GM12891 (cell line): ENCODE results near the gene NXNL2.
A peak's percentile ranks its signal among the peaks of the same experiment; 100 is the strongest.

Experiments used
- DNase-seq: peaks from one replicate; pipeline ENCODE4 v3.0.0; 2011; ENCODE audit warnings: low spot score; ENCODE audit not compliant: insufficient read length
- FAIRE-seq: peaks from 2 replicates; lab custom pipeline; 2011; peaks lifted over from hg19 to GRCh38; lab: Jason Lieb, UNC
- PAX5 ChIP-seq: IDR thresholded peaks from 2 replicates; pipeline ENCODE4 v1.6.1; 2011; ENCODE audit warnings: low read length, moderate library complexity, mild to moderate bottlenecking; ENCODE audit not compliant: insufficient read depth, severe bottlenecking
- POLR2A ChIP-seq: IDR thresholded peaks from 2 replicates; pipeline ENCODE4 v1.6.1; 2011; ENCODE audit warnings: low read depth, low read length, control low read depth
- POLR2AphosphoS5 ChIP-seq: IDR thresholded peaks from 2 replicates; pipeline ENCODE4 v1.6.1; 2011; ENCODE audit warnings: low read depth, low read length, control low read depth
- POU2F2 ChIP-seq: IDR thresholded peaks from 2 replicates; pipeline ENCODE4 v1.6.1; 2011; ENCODE audit warnings: low read depth, mild to moderate bottlenecking, control low read depth, low read length, moderate library complexity
- SPI1 ChIP-seq: IDR thresholded peaks from 2 replicates; pipeline ENCODE4 v1.6.1; 2011; ENCODE audit warnings: low read depth, low read length, control low read depth
- TAF1 ChIP-seq: IDR thresholded peaks from 2 replicates; pipeline ENCODE4 v1.6.1; 2011; ENCODE audit warnings: low read depth, low read length, control low read depth

Gene NXNL2

DNA sequence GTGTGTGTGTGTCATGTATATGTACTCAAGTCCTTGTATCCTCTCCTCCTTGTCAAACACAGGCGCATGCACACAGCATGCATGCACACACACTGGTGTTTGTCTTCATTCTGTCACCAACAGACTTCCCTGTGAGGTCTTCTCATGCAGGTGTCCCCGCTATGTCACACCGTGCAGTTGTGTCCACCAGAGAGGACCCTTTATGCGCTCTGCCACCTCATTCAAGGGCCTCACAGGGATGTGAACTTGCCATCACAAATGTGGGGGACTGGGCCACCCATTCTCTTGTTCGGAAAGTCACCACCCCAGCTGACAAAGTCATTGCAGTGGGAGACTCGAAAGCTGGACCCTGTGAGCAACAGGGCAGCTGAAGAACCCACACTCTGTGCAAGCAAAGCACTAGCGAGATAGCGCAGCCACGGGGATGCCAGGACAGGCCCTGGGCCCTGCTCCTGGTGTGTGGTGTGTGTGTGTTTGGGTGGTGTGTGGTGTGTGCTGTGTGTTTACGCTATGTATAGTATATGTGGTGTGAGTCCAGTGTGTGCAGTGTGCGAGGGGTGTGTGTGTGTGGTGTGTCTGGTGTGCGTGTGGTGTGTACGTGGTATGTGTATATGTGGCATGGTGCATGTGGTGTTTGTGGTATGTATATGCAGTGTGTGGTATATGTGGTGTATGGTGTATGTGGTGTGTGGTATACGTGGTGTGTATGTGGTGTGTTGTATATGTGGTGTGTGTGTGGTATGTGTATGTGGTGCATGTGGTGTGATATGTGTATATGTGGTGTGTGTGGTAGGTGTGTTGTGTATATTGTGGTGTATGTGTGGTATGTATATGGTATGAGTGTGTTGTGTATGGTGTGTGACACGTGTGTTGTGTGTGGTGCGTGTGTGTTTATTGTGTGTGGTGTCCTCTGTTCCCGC is 30.9 kb upstream of the NXNL2 start:
- DNase-seq (no peak), FAIRE-seq (peak; percentile 74)
- TF ChIP-seq PAX5 (no peak), SPI1 (no peak)

DNA sequence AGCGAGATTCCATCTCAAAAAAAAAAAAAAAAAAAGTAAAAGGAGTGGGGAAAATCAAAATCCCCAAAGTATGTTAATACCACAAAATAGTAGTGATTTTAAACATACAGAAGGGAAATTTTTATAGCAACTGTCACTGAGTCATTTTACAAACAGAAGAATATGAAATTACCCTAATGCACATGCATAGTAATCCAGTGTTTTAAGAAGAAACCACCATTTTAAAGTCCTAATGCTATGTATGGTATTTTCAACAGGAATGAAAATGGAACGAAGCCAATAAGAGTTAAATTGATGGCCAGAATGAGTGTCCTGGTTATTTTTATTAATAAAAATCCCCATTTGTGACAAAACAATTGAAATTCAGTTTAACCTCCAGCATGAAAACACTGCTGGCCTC is 26.7 kb upstream of the NXNL2 start:
- no peak for DNase-seq
- TF ChIP-seq PAX5 (no peak), POU2F2 (no peak)
- FAIRE-seq, result no peak

DNA sequence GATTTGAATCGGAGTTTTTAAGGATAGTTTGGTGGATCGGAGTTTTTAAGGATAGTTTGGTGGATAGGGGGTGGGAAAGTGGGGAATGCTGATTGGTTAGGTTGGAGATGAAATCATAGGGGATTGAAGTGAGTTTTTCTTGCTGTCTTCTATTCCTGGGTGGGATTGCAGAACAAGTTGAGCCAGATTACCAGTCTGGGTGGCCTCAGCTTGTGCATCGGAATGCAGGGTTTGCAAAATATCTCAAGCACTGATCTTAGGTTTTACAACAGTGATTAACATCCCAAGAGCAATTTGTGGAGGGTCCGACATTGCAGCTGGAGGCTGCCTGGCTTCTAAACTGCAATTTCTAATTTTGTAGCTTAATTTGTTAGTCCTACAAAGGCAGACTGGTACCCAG is 23.1 kb upstream of the NXNL2 start:
- DNase-seq, result no peak
- TF ChIP-seq TAF1, result no peak
- no peak for TF ChIP-seq POLR2A
- no peak for TF ChIP-seq POU2F2
- no peak for TF ChIP-seq SPI1
- no peak for TF ChIP-seq POLR2AphosphoS5
- TF ChIP-seq PAX5, result no peak
- no peak for FAIRE-seq

DNA sequence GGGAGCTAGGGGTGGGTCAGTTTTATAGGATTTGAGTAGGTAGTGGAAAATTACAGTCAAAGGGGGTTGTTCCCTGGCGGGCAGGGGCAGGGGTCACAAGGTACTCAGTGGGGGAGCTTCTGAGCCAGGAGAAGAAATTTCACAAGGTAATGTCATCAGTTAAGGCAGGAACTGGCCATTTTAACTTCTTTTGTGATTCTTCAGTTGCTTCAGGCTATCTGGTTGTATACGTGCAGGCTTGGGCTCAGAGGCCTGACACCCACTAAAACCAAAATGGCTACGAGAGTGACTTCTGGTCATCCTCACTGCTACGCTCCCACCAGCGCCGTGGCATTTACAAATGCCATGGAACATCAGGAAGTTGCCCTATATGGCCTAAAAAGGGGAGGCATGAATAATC is 20.7 kb upstream of the NXNL2 start:
- TF ChIP-seq TAF1 (no peak), POLR2AphosphoS5 (no peak), SPI1 (no peak), POU2F2 (no peak)
- FAIRE-seq (no peak), DNase-seq (no peak)

- DNase-seq (no peak), FAIRE-seq (no peak)
Observed at GRCh38 chr9:88521308-88521707, 13.7 kb upstream of the NXNL2 start.

GRCh38 chr9:88522360-88522759 is 12.6 kb upstream of the NXNL2 start:
- no peak for FAIRE-seq
- TF ChIP-seq PAX5 (no peak), TAF1 (no peak), POU2F2 (no peak), SPI1 (no peak), POLR2AphosphoS5 (no peak), POLR2A (no peak)

More at GRCh38 chr9:88521308-88521707, 13.7 kb upstream of the NXNL2 start:
- TF ChIP-seq POLR2A (no peak), PAX5 (no peak), TAF1 (no peak), POLR2AphosphoS5 (no peak), POU2F2 (no peak), SPI1 (no peak)

DNA sequence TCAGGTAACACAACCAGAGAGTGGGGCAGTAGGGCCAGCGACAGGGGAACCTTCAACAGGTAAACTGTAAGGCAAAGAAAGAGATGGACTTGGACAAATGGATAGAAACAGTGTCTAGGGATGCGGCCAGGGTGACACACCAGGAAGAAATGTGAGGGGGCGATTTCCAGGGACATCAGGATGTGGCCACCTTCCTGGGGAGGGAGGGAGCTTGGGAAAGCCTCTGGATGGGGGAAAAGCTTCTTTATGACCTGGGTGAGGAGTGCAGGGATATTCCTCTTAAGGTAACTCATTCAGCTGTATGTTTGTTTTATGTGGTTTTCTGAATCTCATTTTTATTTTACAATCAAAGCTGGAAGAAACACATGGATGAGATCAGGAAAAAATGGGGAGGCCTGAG is 11.9 kb upstream of the NXNL2 start:
- FAIRE-seq (no peak), DNase-seq (no peak)
- no peak for TF ChIP-seq SPI1
- TF ChIP-seq POU2F2, result no peak
- TF ChIP-seq TAF1, result no peak
- no peak for TF ChIP-seq POLR2AphosphoS5
- no peak for TF ChIP-seq PAX5
- no peak for TF ChIP-seq POLR2A

More at GRCh38 chr9:88522360-88522759, 12.6 kb upstream of the NXNL2 start:
- no peak for DNase-seq

DNA sequence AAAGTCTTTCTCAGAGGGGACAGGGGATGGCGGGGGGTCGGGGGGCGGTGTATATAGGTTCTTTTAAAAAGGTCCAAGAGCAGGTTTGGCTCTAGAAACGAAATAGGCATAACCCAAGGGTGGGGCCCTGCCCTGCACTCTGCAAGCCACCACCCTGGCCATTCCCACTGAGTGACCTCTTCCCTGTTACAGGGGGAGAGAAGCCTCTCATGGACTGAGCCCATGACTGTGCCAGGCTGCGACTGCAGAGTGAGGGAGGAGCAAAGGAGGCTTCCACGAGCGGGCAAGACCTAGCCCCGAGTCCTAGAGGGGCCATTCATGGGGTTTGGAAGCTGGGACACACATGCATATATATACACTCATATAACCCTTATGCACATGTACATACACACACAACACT is 10.1 kb upstream of the NXNL2 start:
- DNase-seq (no peak), FAIRE-seq (no peak)
- TF ChIP-seq TAF1 (no peak), POLR2AphosphoS5 (no peak), PAX5 (no peak), POLR2A (no peak), POU2F2 (no peak), SPI1 (no peak)

DNA sequence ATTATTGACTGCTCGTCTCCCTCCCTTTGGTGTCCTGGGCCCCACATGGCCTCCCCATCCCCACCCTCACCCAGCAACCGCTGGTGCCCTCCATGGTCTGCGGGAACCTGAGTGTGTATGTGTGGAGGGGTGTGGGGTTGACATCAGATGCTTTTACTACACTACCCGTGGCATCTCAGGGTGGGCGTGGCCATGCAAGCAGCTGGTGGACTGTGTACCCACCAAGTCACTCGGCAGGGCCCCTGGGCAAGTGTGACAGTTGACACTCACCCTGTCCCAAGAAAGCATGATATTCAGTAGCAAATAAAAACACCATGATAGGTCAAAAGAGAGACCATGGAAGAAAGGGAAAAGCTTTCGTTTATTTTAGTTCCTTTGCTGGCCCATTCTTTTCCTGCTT is 7.4 kb upstream of the NXNL2 start:
- FAIRE-seq, result no peak
- no peak for DNase-seq
- TF ChIP-seq TAF1 (no peak), POLR2A (no peak), SPI1 (no peak), POLR2AphosphoS5 (no peak), POU2F2 (no peak), PAX5 (no peak)

DNA sequence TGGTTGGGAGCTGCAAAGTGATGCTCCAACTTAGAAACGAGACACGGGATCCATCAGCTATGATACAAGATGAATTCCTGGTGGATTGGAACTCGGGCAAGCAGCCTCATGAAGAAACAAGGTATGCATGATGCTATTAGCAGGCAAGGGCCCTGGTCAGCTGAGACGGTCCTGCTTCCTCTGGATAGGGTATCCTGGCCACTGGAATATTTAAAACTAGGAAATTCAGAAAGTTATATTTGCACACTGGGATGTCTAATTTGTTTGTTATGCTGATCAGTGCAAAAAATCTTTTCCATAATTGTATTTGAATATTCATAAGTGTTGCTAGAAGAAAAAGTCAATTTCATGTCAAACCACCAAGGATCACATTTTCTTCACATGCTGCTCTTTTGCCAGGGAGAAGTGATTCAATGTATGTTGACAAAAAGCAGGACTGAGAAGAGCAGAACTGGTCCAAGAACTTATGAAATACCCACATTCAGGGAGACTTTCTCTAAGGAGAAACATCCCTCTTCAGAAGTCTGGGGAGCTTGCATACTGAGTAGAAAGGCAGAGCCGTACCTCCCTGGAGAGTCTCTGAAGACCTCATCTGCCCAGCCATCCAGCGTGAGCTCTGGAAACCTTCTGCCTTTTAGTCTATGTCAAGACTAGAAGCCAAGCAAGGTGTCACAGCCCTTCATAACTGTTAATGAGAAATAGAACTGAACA is 6.7 kb upstream of the NXNL2 start:
- TF ChIP-seq TAF1, result no peak
- TF ChIP-seq PAX5, result no peak
- no peak for TF ChIP-seq POU2F2
- no peak for TF ChIP-seq SPI1
- no peak for TF ChIP-seq POLR2A
- no peak for TF ChIP-seq POLR2AphosphoS5
- FAIRE-seq (no peak), DNase-seq (no peak)
